Progenitor cell of endocrine pancreas (in vitro differentiated cells): ENCODE measurements around the gene RAB11FIP5. TPM values are rescaled to one million over a fixed set of nuclear protein-coding genes. Genes with fewer than 3 reads are reported as not detected.

Experiments used
- DNase-seq: peaks from one replicate; pipeline ENCODE4 v3.0.0; 2021; ENCODE audit warnings: low spot score; ENCODE audit not compliant: unreplicated experiment
- H3K27ac Mint-ChIP-seq: 2 replicates; pipeline ENCODE4 v1.8.0; 2021; ENCODE audit warnings: mild to moderate bottlenecking, moderate library complexity, mixed read lengths
- H3K27me3 Mint-ChIP-seq: 2 replicates; pipeline ENCODE4 v1.8.0; 2021; ENCODE audit warnings: mixed read lengths
- H3K36me3 Mint-ChIP-seq: 2 replicates; pipeline ENCODE4 v1.8.0; 2022; ENCODE audit warnings: mixed read lengths; ENCODE audit not compliant: insufficient read depth
- H3K4me1 Mint-ChIP-seq: 2 replicates; pipeline ENCODE4 v1.8.0; 2021; ENCODE audit warnings: low read depth, mixed read lengths
- H3K4me3 Mint-ChIP-seq: 2 replicates; pipeline ENCODE4 v1.8.0; 2021; ENCODE audit warnings: low read depth, mild to moderate bottlenecking, moderate library complexity, mixed read lengths
- H3K9me3 Mint-ChIP-seq: 2 replicates; pipeline ENCODE4 v1.8.0; 2021; ENCODE audit warnings: low read depth, mixed read lengths
- long read RNA-seq: library from polyadenylated mRNA; unstranded; transcript quantifications from one replicate; pipeline ENCODE4 v2.0.0, GENCODE V29; 2020
- total RNA-seq: library from RNA; stranded (reverse); gene quantifications from 2 replicates; pipeline ENCODE4 v1.2.1, GENCODE V29; 2021
- TF ChIP-seq, protein P1 (sequence below): fragments of 200-600 bp; sonication (generic); IDR thresholded peaks from one replicate; pipeline ENCODE4 v1.5.0; 2021; ENCODE audit warnings: antibody characterized with exemption, mild to moderate bottlenecking; ENCODE audit not compliant: unreplicated experiment

Gene RAB11FIP5
- 22.0 and 23.5 TPM in 2 replicates for total RNA-seq
- long read RNA-seq, partial matches to known transcripts: 0 of 5 reads
- long read RNA-seq, other reads (novel, unspliced or antisense): 5 of 5 reads

GRCh38 chr2:73112913-73113854 is at the start of gene RAB11FIP5:
RAB11FIP5 (minus strand) TSS chr2:73112948; CDS start chr2:73112777, 171 bp downstream.
- Mint-ChIP-seq H3K36me3 (no peaks in the 10 kb centered on the region), H3K27ac (peak within 1 kb of the TSS; percentile 94), H3K4me1 (peaks cover 17% of the 10 kb centered on the region), H3K9me3 (no peaks in the 10 kb centered on the region), H3K27me3 (peaks cover 4% of the 10 kb centered on the region), H3K4me3 (peak within 1 kb of the TSS; percentile 79)
- DNase-seq: peak; percentile 77
- TF ChIP-seq, protein P1, sequence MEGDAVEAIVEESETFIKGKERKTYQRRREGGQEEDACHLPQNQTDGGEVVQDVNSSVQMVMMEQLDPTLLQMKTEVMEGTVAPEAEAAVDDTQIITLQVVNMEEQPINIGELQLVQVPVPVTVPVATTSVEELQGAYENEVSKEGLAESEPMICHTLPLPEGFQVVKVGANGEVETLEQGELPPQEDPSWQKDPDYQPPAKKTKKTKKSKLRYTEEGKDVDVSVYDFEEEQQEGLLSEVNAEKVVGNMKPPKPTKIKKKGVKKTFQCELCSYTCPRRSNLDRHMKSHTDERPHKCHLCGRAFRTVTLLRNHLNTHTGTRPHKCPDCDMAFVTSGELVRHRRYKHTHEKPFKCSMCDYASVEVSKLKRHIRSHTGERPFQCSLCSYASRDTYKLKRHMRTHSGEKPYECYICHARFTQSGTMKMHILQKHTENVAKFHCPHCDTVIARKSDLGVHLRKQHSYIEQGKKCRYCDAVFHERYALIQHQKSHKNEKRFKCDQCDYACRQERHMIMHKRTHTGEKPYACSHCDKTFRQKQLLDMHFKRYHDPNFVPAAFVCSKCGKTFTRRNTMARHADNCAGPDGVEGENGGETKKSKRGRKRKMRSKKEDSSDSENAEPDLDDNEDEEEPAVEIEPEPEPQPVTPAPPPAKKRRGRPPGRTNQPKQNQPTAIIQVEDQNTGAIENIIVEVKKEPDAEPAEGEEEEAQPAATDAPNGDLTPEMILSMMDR: no peak

DNA sequence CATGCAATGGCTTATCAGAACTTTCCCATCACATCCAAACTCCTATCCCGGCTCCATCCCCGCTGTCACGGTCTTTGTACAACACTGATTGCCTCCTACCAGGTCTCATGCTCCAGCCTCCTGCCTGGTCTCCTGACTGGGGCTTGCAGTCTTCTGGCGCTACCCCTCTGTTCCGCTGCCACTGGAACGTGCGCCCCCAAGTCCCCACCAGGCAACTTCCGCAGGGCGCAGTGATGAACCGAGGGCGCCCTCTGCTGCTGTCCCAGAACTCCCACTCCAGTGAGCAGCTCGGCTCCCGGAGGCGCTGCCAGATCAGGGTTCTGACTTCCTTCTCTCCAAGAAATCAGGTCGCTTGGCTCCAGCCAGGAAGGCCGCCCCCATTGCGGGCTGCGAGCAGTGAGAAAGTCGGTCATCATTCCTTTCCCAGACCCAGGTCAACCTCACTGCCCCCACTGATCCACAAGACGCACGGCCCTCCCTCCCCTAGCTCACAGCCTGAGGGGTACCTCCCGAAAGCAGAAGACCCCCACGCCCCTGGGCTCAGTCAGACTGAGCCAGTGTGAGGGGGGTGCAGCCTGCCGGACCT is 43.9 kb upstream of the RAB11FIP5 start:
- Mint-ChIP-seq H3K4me3 (no peak overlapping the region), H3K27me3 (peaks cover 21% of the 10 kb centered on the region), H3K27ac (peak overlapping the region; percentile 11), H3K4me1 (peaks cover 8% of the 10 kb centered on the region), H3K9me3 (peaks cover 5% of the 10 kb centered on the region), H3K36me3 (no peaks in the 10 kb centered on the region)
- DNase-seq: peak; percentile 49
- TF ChIP-seq, protein P1: peak; percentile 80

DNA sequence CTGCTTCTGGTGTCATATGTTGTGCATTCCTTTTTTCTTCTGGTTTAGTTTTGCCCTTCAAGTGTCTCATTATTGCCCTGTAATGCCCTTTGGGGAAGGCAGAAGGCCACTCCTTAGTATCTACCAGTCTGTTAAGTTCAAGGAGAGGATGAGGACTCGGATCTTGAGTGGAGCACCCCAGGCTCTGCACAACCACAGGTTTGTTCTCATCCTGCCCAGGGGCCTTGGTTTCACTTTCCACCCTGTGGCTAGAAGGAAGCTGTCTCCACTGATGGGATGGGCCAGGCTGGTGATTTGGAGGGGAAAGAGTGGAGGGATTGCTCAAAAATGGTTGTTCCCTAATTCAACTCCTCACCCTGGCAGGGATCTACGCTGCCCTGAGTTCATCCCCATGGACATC is 30.2 kb upstream of the RAB11FIP5 start:
- DNase-seq: no peak
- H3K27me3 Mint-ChIP-seq: peaks cover 9% of the 10 kb centered on the region
- TF ChIP-seq, protein P1: no peak
- H3K27ac Mint-ChIP-seq: no peak overlapping the region
- H3K36me3 Mint-ChIP-seq: peaks cover 2% of the 10 kb centered on the region
- H3K4me3 Mint-ChIP-seq: no peak overlapping the region
- peaks cover 5% of the 10 kb centered on the region for H3K9me3 Mint-ChIP-seq
- H3K4me1 Mint-ChIP-seq: no peaks in the 10 kb centered on the region

GRCh38 chr2:73141896-73142295 is 29.1 kb upstream of the RAB11FIP5 start:
- no peaks in the 10 kb centered on the region for H3K4me1 Mint-ChIP-seq
- H3K9me3 Mint-ChIP-seq: peaks cover 5% of the 10 kb centered on the region

GRCh38 chr2:73135236-73135635 is 22.5 kb upstream of the RAB11FIP5 start:
- Mint-ChIP-seq H3K4me3 (no peak overlapping the region), H3K9me3 (peaks cover 5% of the 10 kb centered on the region), H3K4me1 (peaks cover 11% of the 10 kb centered on the region), H3K27me3 (peaks cover 6% of the 10 kb centered on the region), H3K36me3 (peaks cover 2% of the 10 kb centered on the region), H3K27ac (no peak overlapping the region)
- DNase-seq: no peak
- TF ChIP-seq, protein P1: no peak

More at GRCh38 chr2:73141896-73142295, 29.1 kb upstream of the RAB11FIP5 start:
- peaks cover 9% of the 10 kb centered on the region for H3K27me3 Mint-ChIP-seq
- no peak overlapping the region for H3K27ac Mint-ChIP-seq
- no peak for DNase-seq
- peaks cover 2% of the 10 kb centered on the region for H3K36me3 Mint-ChIP-seq
- no peak overlapping the region for H3K4me3 Mint-ChIP-seq
- TF ChIP-seq, protein P1: no peak
